Panc1 (cell line): ENCODE measurements around the gene MAGEA4. TPM values are rescaled to one million over a fixed set of nuclear protein-coding genes. Genes with fewer than 3 reads are reported as not detected.

Experiments
- ATAC-seq: fragments of 200-7000 bp; cut with Tn5 transposase; 2 replicates; pipeline ENCODE4 v1.9.1; 2020; ENCODE audit warnings: mild to moderate bottlenecking, moderate library complexity
- BruUV-seq: library from RNA; stranded (reverse); fragments of 400-500 nt; replicated peaks from 2 replicates; lab custom pipeline; 2021; lab: Mats Ljungman, UMichigan
- CTCF ChIA-PET: fragments of 300-600 bp; sonication (Branson Sonifier 250); formaldehyde crosslinking; loops from one replicate; lab custom pipeline; 2022; ENCODE audit warnings: antibody characterized with exemption; lab: Charles Lee
- POLR2A ChIA-PET: fragments of 300-600 bp; sonication (Branson Sonifier 250); formaldehyde crosslinking; loops from one replicate; lab custom pipeline; 2022; ENCODE audit warnings: antibody characterized with exemption; lab: Charles Lee
- DNase-seq: peaks from one replicate; pipeline ENCODE4 v3.0.0-alpha.2; 2010; ENCODE audit warnings: low read depth, low spot score
- H3K27ac ChIP-seq: 2 replicates; pipeline ENCODE4 v1.5.1; 2011; ENCODE audit warnings: mild to moderate bottlenecking, low read length, inconsistent platforms
- H3K27me3 ChIP-seq: fragments of 200-500 bp; sonication (Bioruptor generic); 2 replicates; pipeline ENCODE4 v1.6.0; 2014; ENCODE audit warnings: low read length, inconsistent platforms; ENCODE audit not compliant: control insufficient read depth, insufficient read depth
- H3K36me3 ChIP-seq: fragments of 200-500 bp; sonication (Bioruptor generic); 2 replicates; pipeline ENCODE4 v1.5.1; 2014; ENCODE audit warnings: inconsistent platforms, mild to moderate bottlenecking, low read length, moderate library complexity; ENCODE audit not compliant: control insufficient read depth, insufficient read depth
- H3K4me1 ChIP-seq: 2 replicates; pipeline ENCODE4 v1.5.1; 2011; ENCODE audit warnings: inconsistent platforms, mild to moderate bottlenecking, low read length, moderate library complexity; ENCODE audit not compliant: control insufficient read depth, insufficient read depth
- H3K4me3 ChIP-seq, 2 experiments: 2 replicates each; pipeline ENCODE4 v1.5.1; 2011 to 2012; ENCODE audit warnings: low read depth in 2 of 2, low read length in 2 of 2, mild to moderate bottlenecking in 2 of 2, inconsistent platforms in 1 of 2, moderate library complexity in 1 of 2
- H3K9me3 ChIP-seq: fragments of 200-500 bp; sonication (Bioruptor generic); 2 replicates; pipeline ENCODE4 v1.5.1; 2014; ENCODE audit warnings: low read depth, mild to moderate bottlenecking, inconsistent platforms, low read length, moderate library complexity; ENCODE audit not compliant: control insufficient read depth, insufficient read depth
- CTCF ChIP-seq: fragments of 450-650 bp; IDR thresholded peaks from 2 replicates; pipeline ENCODE4 v1.5.1; 2017; ENCODE audit warnings: mild to moderate bottlenecking
- POLR2AphosphoS5 ChIP-seq: IDR thresholded peaks from 2 replicates; pipeline ENCODE4 v1.6.1; 2012; ENCODE audit warnings: mild to moderate bottlenecking, low read depth, low read length, moderate library complexity
- REST ChIP-seq, 2 experiments: IDR thresholded peaks; 2 replicates each; pipeline ENCODE4 v1.6.1; 2011 to 2012; ENCODE audit warnings: low read depth in 2 of 2, control low read depth in 1 of 2, low read length in 1 of 2, mild to moderate bottlenecking in 1 of 2, moderate library complexity in 1 of 2; ENCODE audit not compliant: insufficient read depth in 1 of 2
- SIN3A ChIP-seq: IDR thresholded peaks from 2 replicates; pipeline ENCODE4 v1.6.1; 2012; ENCODE audit warnings: low read depth, mild to moderate bottlenecking, low read length, moderate library complexity, borderline replicate concordance; ENCODE audit not compliant: insufficient read depth
- TCF7L2 ChIP-seq: IDR thresholded peaks from 2 replicates; pipeline ENCODE4 v1.6.1; 2011; ENCODE audit warnings: mild to moderate bottlenecking, low read depth, low read length, inconsistent platforms
- in situ Hi-C: cut with HindIII; loops from 2 replicates; pipeline ENCODE4 v1.10.0; 2016; ENCODE audit warnings: low sequenced_read_pairs, low pct_unique_long_range_greater_than_20kb
- intact Hi-C: fragments of 100-400 bp; cut with micrococcal nuclease; formaldehyde crosslinking; loops from one replicate; pipeline ENCODE4 v1.10.0; 2022; ENCODE audit not compliant: unreplicated experiment
- total RNA-seq: library from RNA; stranded (reverse); gene quantifications from one replicate; pipeline ENCODE4 v1.2.1, GENCODE V29; 2021; ENCODE audit not compliant: unreplicated experiment

Gene MAGEA4
- total RNA-seq, 1 experiment from 2014 or later = not detected

GRCh38 chrX:151875270-151876026 lies 37.2 kb upstream of the MAGEA4 start:
- no peak overlapping the region for H3K27ac ChIP-seq
- H3K4me1 ChIP-seq = no peaks in the 10 kb centered on the region
- ChIA-PET CTCF (no interaction called here), POLR2A (no interaction called here)
- H3K4me3 ChIP-seq = no peak overlapping the region
- intact Hi-C loops (no loop called here), in situ Hi-C loops (no loop called here)
- H3K27me3 ChIP-seq = no peaks in the 10 kb centered on the region
- DNase-seq (no peak), ATAC-seq (no peak)
- no peaks in the 10 kb centered on the region for H3K36me3 ChIP-seq
- TF ChIP-seq SIN3A (no peak), CTCF (no peak), POLR2AphosphoS5 (no peak), REST (IDR thresholded peaks at IDR 0.05; ENCODE audit: insufficient read depth in 1 of 2, low read depth in 2 of 2, low read length in 1 of 2) (no peak), TCF7L2 (no peak)
- no peaks in the 10 kb centered on the region for H3K9me3 ChIP-seq
- no TSS peak for BruUV-seq

GRCh38 chrX:151878574-151878973 lies 34.1 kb upstream of the MAGEA4 start:
- Histone ChIP-seq H3K4me3 (no peak overlapping the region), H3K9me3 (no peaks in the 10 kb centered on the region), H3K27ac (no peak overlapping the region), H3K4me1 (no peaks in the 10 kb centered on the region), H3K27me3 (no peaks in the 10 kb centered on the region), H3K36me3 (no peaks in the 10 kb centered on the region)
- ChIA-PET CTCF (no interaction called here), POLR2A (no interaction called here)
- DNase-seq (no peak), ATAC-seq (no peak)
- intact Hi-C loops (no loop called here), in situ Hi-C loops (no loop called here)
- BruUV-seq = no TSS peak
- TF ChIP-seq TCF7L2 = no peak

- POLR2A ChIA-PET = no interaction called here
These were observed 32.8 kb upstream of the MAGEA4 start for GRCh38 chrX:151879856-151880255.

More at GRCh38 chrX:151879856-151880255, 32.8 kb upstream of the MAGEA4 start:
- ATAC-seq (no peak), DNase-seq (no peak)
- intact Hi-C loops = no loop called here
- Histone ChIP-seq H3K9me3 (no peaks in the 10 kb centered on the region), H3K27me3 (no peaks in the 10 kb centered on the region), H3K4me1 (no peaks in the 10 kb centered on the region), H3K27ac (no peak overlapping the region), H3K4me3 (no peak overlapping the region), H3K36me3 (no peaks in the 10 kb centered on the region)
- in situ Hi-C loops = no loop called here
- CTCF ChIA-PET = no interaction called here
- no TSS peak for BruUV-seq
- no peak for TF ChIP-seq POLR2AphosphoS5
- TF ChIP-seq REST (IDR thresholded peaks at IDR 0.05; ENCODE audit: insufficient read depth in 1 of 2, low read depth in 2 of 2, low read length in 1 of 2) = no peak
- no peak for TF ChIP-seq TCF7L2
